Prostate gland (tissue), 2 donors: ENCODE data around the gene PPFIA4. TPM values are rescaled to one million over a fixed set of nuclear protein-coding genes. Genes with fewer than 3 reads are reported as not detected.

Source experiments
- DNase-seq: peaks from one replicate; pipeline ENCODE4 v3.0.0-alpha.2; 2019; ENCODE audit warnings: low spot score
- H3K27ac ChIP-seq, 2 donors: fragments of 200-600 bp; sonication (generic); 2 replicates each; pipeline ENCODE4 v1.5.1; 2017 to 2019
- H3K27me3 ChIP-seq: fragments of 200-600 bp; sonication (generic); replicated peaks from 2 replicates; pipeline ENCODE4 v1.5.1; 2019; ENCODE audit not compliant: insufficient read depth
- H3K36me3 ChIP-seq, 2 donors: fragments of 200-600 bp; sonication (generic); 1 replicate in 1 of 2; 2 replicates in 1 of 2; pipeline versions ENCODE4 v1.5.1 to v1.8.1; 2017 to 2019
- H3K4me1 ChIP-seq: fragments of 200-600 bp; sonication (generic); replicated peaks from 2 replicates; pipeline ENCODE4 v1.5.1; 2019
- H3K4me3 ChIP-seq, 2 donors: fragments of 200-600 bp; sonication (generic); 2 replicates each; pipeline ENCODE4 v1.5.1; 2017 to 2019
- H3K9me3 ChIP-seq: fragments of 200-600 bp; sonication (generic); 2 replicates; pipeline ENCODE4 v1.5.1; 2017
- CTCF ChIP-seq, 4 experiments: fragments of 200-600 bp in 2 of 4; fragments of 450-650 bp in 2 of 4; sonication (generic) in 2 of 4; IDR thresholded peaks; 1 replicate in 3 of 4; 2 replicates in 1 of 4; pipeline ENCODE4 v1.5.1; 2016 to 2019; ENCODE audit warnings: antibody characterized with exemption in 4 of 4, mild to moderate bottlenecking in 2 of 4, moderate library complexity in 2 of 4
- POLR2A ChIP-seq: fragments of 450-650 bp; IDR thresholded peaks from one replicate; pipeline ENCODE4 v1.6.1; 2016; ENCODE audit warnings: antibody characterized with exemption, mild to moderate bottlenecking
- POLR2AphosphoS5 ChIP-seq: sonication (generic); formaldehyde crosslinking; IDR thresholded peaks from one replicate; pipeline ENCODE4 v1.6.1; 2017; ENCODE audit warnings: antibody characterized with exemption
- WGBS: methylation state at CpG from one replicate; pipeline ENCODE4 v1.1.5; 2018; 5-methylcytosine and 5-hydroxymethylcytosine counted together
- intact Hi-C: fragments of 100-400 bp; cut with DNase I; formaldehyde crosslinking; loops from one replicate; pipeline ENCODE4 v1.14.2; 2022
- total RNA-seq, 2 donors: library from RNA; depleted of rRNA; stranded (reverse); fragments of >200 nt; gene quantifications; one replicate each; pipeline ENCODE4 v1.1.0, GENCODE V29; 2016

Gene PPFIA4
- total RNA-seq, 2 donors from 2014 or later, result 0.50 to 16.9 TPM

- Histone ChIP-seq H3K4me3 (peak within 1 kb of the TSS; percentile 19 to 23), H3K27me3 (peaks cover 10% of the 10 kb centered on the region), H3K27ac (no peak within 1 kb of the TSS), H3K36me3 (no peaks in the 10 kb centered on the region), H3K9me3 (no peaks in the 10 kb centered on the region), H3K4me1 (peaks cover 6% of the 10 kb centered on the region)
- TF ChIP-seq CTCF (IDR thresholded peaks at IDR 0.05), result peak in 1 of 4 experiments; percentile 15
- no peak for TF ChIP-seq POLR2AphosphoS5
- under 1% methylated on average over 45 of the region's 51 CpGs for WGBS
- peak; percentile 24 for DNase-seq
- intact Hi-C loops, result no loop called here
Observed at GRCh38 chr1:203127666-203128430, 101.6 kb downstream of the PPFIA4 start, which contains the start of gene ADORA1. ADORA1 (plus strand) TSS chr1:203127726; CDS start chr1:203128842, 1,116 bp downstream.

GRCh38 chr1:203128431-203128715 is 102.1 kb downstream of the PPFIA4 start:
- WGBS, result 29% methylated on average over 7 of the region's 7 CpGs
- TF ChIP-seq CTCF (IDR thresholded peaks at IDR 0.05) (no peak), POLR2A (no peak), POLR2AphosphoS5 (no peak)
- Histone ChIP-seq H3K4me1 (peaks cover 6% of the 10 kb centered on the region), H3K27me3 (peaks cover 10% of the 10 kb centered on the region), H3K4me3 (peak overlapping the region; percentile 19 to 23), H3K27ac (no peak overlapping the region), H3K9me3 (no peaks in the 10 kb centered on the region), H3K36me3 (no peaks in the 10 kb centered on the region)
- no peak for DNase-seq
- intact Hi-C loops, result no loop called here

Other genes with a start within 250 kb of the PPFIA4 start
- 100 to 1,000 TPM in 1 of 2 donors, 10 to 100 TPM in 1; 48.2 to 110 TPM for gene KDM5B, start 218.1 kb upstream of the PPFIA4 start, total RNA-seq
- 1 to 10 TPM; 6.2 to 9.0 TPM for gene PCAT6, start 215.5 kb upstream of the PPFIA4 start, total RNA-seq
- 10 to 100 TPM in 1 of 2 donors, 1 to 10 TPM in 1; 6.6 to 14.5 TPM for gene RABIF, start 137.3 kb upstream of the PPFIA4 start, total RNA-seq
- 10 to 100 TPM; 33.9 to 56.6 TPM for gene KLHL12, start 99.3 kb upstream of the PPFIA4 start, total RNA-seq
- 100 to 1,000 TPM in 1 of 2 donors, 10 to 100 TPM in 1; 86.0 to 148 TPM for gene ADIPOR1, start 68.2 kb upstream of the PPFIA4 start, total RNA-seq
- 100 to 1,000 TPM in 1 of 2 donors, 10 to 100 TPM in 1; 59.7 to 223 TPM for gene CYB5R1, start 59.2 kb upstream of the PPFIA4 start, total RNA-seq
- 10 to 100 TPM; 80.2 to 88.2 TPM for gene TMEM183A, start 19.1 kb upstream of the PPFIA4 start, total RNA-seq
- gene MYOG, start 59.5 kb downstream of the PPFIA4 start, total RNA-seq, result 1 to 10 TPM in 1 of 2 donors, not detected in 1; 4.4 TPM
- 10 to 100 TPM in 1 of 2 donors, under 1 TPM in 1; 0.27 to 47.3 TPM for gene ADORA1, start 101.2 kb downstream of the PPFIA4 start, total RNA-seq
- 1 to 10 TPM in 1 of 2 donors, not detected in 1; 7.7 TPM for gene MYBPH, start 149.3 kb downstream of the PPFIA4 start, total RNA-seq
- 10 to 100 TPM in 1 of 2 donors, 1 to 10 TPM in 1; 1.4 to 12.6 TPM for gene CHI3L1, start 160.2 kb downstream of the PPFIA4 start, total RNA-seq
- 1 to 10 TPM in 1 of 2 donors, not detected in 1; 1.5 TPM for gene CHIT1, start 203.2 kb downstream of the PPFIA4 start, total RNA-seq